IMR-90 (cell line): ENCODE results near the gene RFTN1. TPM values are rescaled to one million over a fixed set of nuclear protein-coding genes. Genes with fewer than 3 reads are reported as not detected.

Experiments used
- ATAC-seq: fragments of 200-7000 bp; cut with Tn5 transposase; 2 replicates; pipeline ENCODE4 v1.9.1; 2020; ENCODE audit warnings: low read depth, mild to moderate bottlenecking, moderate library complexity
- BruUV-seq: library from RNA; stranded (reverse); fragments of 400-500 nt; replicated peaks from 2 replicates; lab custom pipeline; 2021; lab: Mats Ljungman, UMichigan
- CTCF ChIA-PET: fragments of 300-600 bp; formaldehyde crosslinking; extraction: SDS; loops from one replicate; lab custom pipeline; 2021; ENCODE audit warnings: antibody characterized with exemption; lab: Yijun Ruan, JAX
- POLR2A ChIA-PET: fragments of 300-600 bp; sonication (Branson Sonifier 250); formaldehyde crosslinking; loops from one replicate; lab custom pipeline; 2022; ENCODE audit warnings: antibody characterized with exemption; ENCODE audit not compliant: unreplicated experiment; lab: Charles Lee
- DNase-seq: peaks from one replicate; pipeline ENCODE4 v3.0.0; 2013
- H2AFZ ChIP-seq: replicated peaks from 2 replicates; pipeline ENCODE3; 2013; ENCODE audit warnings: low read length, mild to moderate bottlenecking; ENCODE audit not compliant: poor library complexity
- H2AK5ac ChIP-seq: 2 replicates; pipeline ENCODE4 v1.6.1; 2013; ENCODE audit warnings: low read depth, low read length, inconsistent platforms
- H2AK9ac ChIP-seq: replicated peaks from 2 replicates; pipeline ENCODE3; 2013; ENCODE audit warnings: mild to moderate bottlenecking, low read depth, low read length, moderate library complexity; ENCODE audit not compliant: poor library complexity
- H2BK120ac ChIP-seq: 2 replicates; pipeline ENCODE4 v1.6.1; 2013; ENCODE audit warnings: low read depth, low read length, inconsistent platforms
- H2BK15ac ChIP-seq: 3 replicates; pipeline ENCODE4 v1.6.1; 2013; ENCODE audit warnings: low read depth, low read length, inconsistent platforms
- H2BK20ac ChIP-seq: 2 replicates; pipeline ENCODE4 v1.6.1; 2013; ENCODE audit warnings: low read depth, mild to moderate bottlenecking, inconsistent platforms, low read length, moderate library complexity
- H2BK5ac ChIP-seq: 2 replicates; pipeline ENCODE4 v1.6.1; 2013; ENCODE audit warnings: mild to moderate bottlenecking, low read depth, low read length, inconsistent platforms; ENCODE audit not compliant: poor library complexity, severe bottlenecking
- H3K14ac ChIP-seq: replicated peaks from 2 replicates; pipeline ENCODE4 v1.6.1; 2013; ENCODE audit warnings: low read depth, low read length, inconsistent platforms
- H3K18ac ChIP-seq: 2 replicates; pipeline ENCODE4 v1.6.1; 2013; ENCODE audit warnings: low read depth, low read length, control low read depth
- H3K23ac ChIP-seq: 2 replicates; pipeline ENCODE4 v1.6.1; 2013; ENCODE audit warnings: low read depth, low read length, inconsistent platforms
- H3K27ac ChIP-seq: 2 replicates; pipeline ENCODE4 v1.5.1; 2013; ENCODE audit warnings: mild to moderate bottlenecking, control low read depth, low read length; ENCODE audit not compliant: insufficient read depth
- H3K27me3 ChIP-seq: 2 replicates; pipeline ENCODE4 v1.6.1; 2013; ENCODE audit warnings: low read length; ENCODE audit not compliant: control insufficient read depth, insufficient read depth
- H3K36me3 ChIP-seq: 2 replicates; pipeline ENCODE4 v1.6.1; 2013; ENCODE audit warnings: low read length, mixed read lengths; ENCODE audit not compliant: control insufficient read depth, insufficient read depth
- H3K4ac ChIP-seq: 2 replicates; pipeline ENCODE4 v1.6.1; 2013; ENCODE audit warnings: low read depth, low read length, inconsistent platforms
- H3K4me1 ChIP-seq: 2 replicates; pipeline ENCODE4 v1.6.1; 2013; ENCODE audit warnings: low read length, mixed read lengths; ENCODE audit not compliant: control insufficient read depth, insufficient read depth
- H3K4me2 ChIP-seq: 2 replicates; pipeline ENCODE4 v1.6.1; 2013; ENCODE audit warnings: low read depth, mild to moderate bottlenecking, control low read depth, low read length, moderate library complexity
- H3K4me3 ChIP-seq: 2 replicates; pipeline ENCODE4 v1.5.1; 2013; ENCODE audit warnings: low read depth, mild to moderate bottlenecking, control low read depth, low read length, moderate library complexity; ENCODE audit not compliant: insufficient read depth
- H3K56ac ChIP-seq: 2 replicates; pipeline ENCODE4 v1.6.1; 2013; ENCODE audit warnings: low read length, inconsistent platforms; ENCODE audit not compliant: insufficient read depth; ENCODE audit errors: extremely low read depth
- H3K79me1 ChIP-seq, 2 experiments: 2 replicates each; pipeline ENCODE4 v1.6.1; 2013; ENCODE audit warnings: low read length in 2 of 2, inconsistent platforms in 1 of 2, low read depth in 1 of 2
- H3K9ac ChIP-seq: 2 replicates; pipeline ENCODE4 v1.6.1; 2013; ENCODE audit warnings: low read depth, low read length, control low read depth
- H3K9me1 ChIP-seq: 2 replicates; pipeline ENCODE4 v1.6.1; 2013; ENCODE audit warnings: low read length, inconsistent platforms; ENCODE audit not compliant: insufficient read depth
- H3K9me3 ChIP-seq: 2 replicates; pipeline ENCODE4 v1.6.1; 2013; ENCODE audit warnings: low read length; ENCODE audit not compliant: control insufficient read depth, insufficient read depth
- H4K20me1 ChIP-seq: 2 replicates; pipeline ENCODE4 v1.6.1; 2013; ENCODE audit warnings: low read length, inconsistent platforms; ENCODE audit not compliant: insufficient read depth
- H4K5ac ChIP-seq: 2 replicates; pipeline ENCODE4 v1.6.1; 2013; ENCODE audit warnings: mild to moderate bottlenecking, low read depth, low read length, control low read depth
- H4K8ac ChIP-seq, 2 experiments: 2 replicates each; pipeline ENCODE4 v1.6.1; 2013; ENCODE audit warnings: low read depth in 2 of 2, low read length in 2 of 2, control low read depth in 1 of 2, inconsistent platforms in 1 of 2
- H4K91ac ChIP-seq: 2 replicates; pipeline ENCODE4 v1.6.1; 2013; ENCODE audit warnings: low read depth, low read length, inconsistent platforms; ENCODE audit not compliant: insufficient read depth
- BHLHE40 ChIP-seq: fragments of 150-350 bp; IDR thresholded peaks from 2 replicates; pipeline ENCODE4 v1.6.1; 2016; ENCODE audit warnings: mild to moderate bottlenecking, low read depth, low read length
- CHD1 ChIP-seq: IDR thresholded peaks from 2 replicates; pipeline ENCODE4 v1.6.1; 2012; ENCODE audit warnings: low read depth, low read length, improper control_type of control experiment
- FOS ChIP-seq: fragments of 150-350 bp; IDR thresholded peaks from 2 replicates; pipeline ENCODE4 v1.6.1; 2016; ENCODE audit warnings: low read depth, low read length
- MAZ ChIP-seq: IDR thresholded peaks from 2 replicates; pipeline ENCODE4 v1.6.1; 2012; ENCODE audit warnings: low read depth, mild to moderate bottlenecking, low read length, improper control_type of control experiment, moderate library complexity, borderline replicate concordance
- POLR2A ChIP-seq: IDR thresholded peaks from 2 replicates; pipeline ENCODE4 v1.6.1; 2012; ENCODE audit warnings: mild to moderate bottlenecking, low read depth, low read length
- RAD21 ChIP-seq: IDR thresholded peaks from 2 replicates; pipeline ENCODE4 v1.6.1; 2012; ENCODE audit warnings: low read length, improper control_type of control experiment
- RCOR1 ChIP-seq: IDR thresholded peaks from 2 replicates; pipeline ENCODE4 v1.6.1; 2012; ENCODE audit warnings: mild to moderate bottlenecking, low read length, improper control_type of control experiment; ENCODE audit not compliant: insufficient replicate concordance
- RFX5 ChIP-seq: IDR thresholded peaks from 2 replicates; pipeline ENCODE4 v1.8.0; 2012; ENCODE audit warnings: low read depth, mild to moderate bottlenecking, low read length, moderate library complexity
- SMC3 ChIP-seq: fragments of 150-350 bp; IDR thresholded peaks from 2 replicates; pipeline ENCODE4 v1.6.1; 2016; ENCODE audit warnings: low read depth, mild to moderate bottlenecking, antibody characterized with exemption, low read length, moderate library complexity
- WGBS, 2 experiments: methylation state at CpG; one replicate each; pipeline versions ENCODE4 v1.1.5 to v1.1.7; 2013; ENCODE audit warnings: missing lambda C conversion rate in 2 of 2; ENCODE audit not compliant: insufficient read length in 1 of 2; ENCODE audit errors: extremely low coverage in 2 of 2; 5-methylcytosine and 5-hydroxymethylcytosine counted together
- dilution Hi-C: fragments of 300-500 bp; cut with HindIII; formaldehyde crosslinking; loops from one replicate; pipeline ENCODE4 v1.14.3; 2018; ENCODE audit warnings: low sequenced_read_pairs; ENCODE audit not compliant: unreplicated experiment
- in situ Hi-C: fragments of 300-500 bp; cut with MboI; formaldehyde crosslinking; loops from 3 replicates; pipeline ENCODE4 v1.14.3; 2019; ENCODE audit warnings: low sequenced_read_pairs, inconsistent platforms, mixed read lengths
- intact Hi-C: fragments of 100-400 bp; cut with micrococcal nuclease; formaldehyde crosslinking; loops from 2 replicates; pipeline ENCODE4 v1.10.0; 2022
- polyA plus RNA-seq, 3 experiments: library from polyadenylated mRNA; depleted of rRNA; stranded (reverse); fragments of >200 nt; gene quantifications; 2 replicates each; pipeline ENCODE4 v1.2.3, GENCODE V29; 2012; ENCODE audit warnings: low replicate concordance in 1 of 3
- total RNA-seq: library from RNA; depleted of rRNA; stranded (reverse); fragments of >200 nt; gene quantifications from 2 replicates; pipeline ENCODE4 v1.2.3, GENCODE V29; 2012
- TF ChIP-seq, protein P1 (sequence below): fragments of 150-350 bp; IDR thresholded peaks from 2 replicates; pipeline ENCODE4 v1.6.1; 2016; ENCODE audit warnings: low read depth, mild to moderate bottlenecking, low read length, moderate library complexity, borderline replicate concordance
- TF ChIP-seq, protein P2 (sequence below): conservative IDR thresholded peaks from 2 replicates; pipeline ENCODE4 v1.5.1; 2012; ENCODE audit warnings: mild to moderate bottlenecking, low read depth, low read length, improper control_type of control experiment
- TF ChIP-seq, protein P3 (sequence below): fragments of 150-350 bp; IDR thresholded peaks from 2 replicates; pipeline ENCODE4 v1.6.1; 2017; ENCODE audit warnings: mild to moderate bottlenecking, antibody characterized with exemption, low read length, low read depth

RFTN1 gene
- total and polyA plus RNA-seq, 2 of the 4 experiments (the other 2 are of a cell fraction) = 45.0 to 52.0 TPM

DNA sequence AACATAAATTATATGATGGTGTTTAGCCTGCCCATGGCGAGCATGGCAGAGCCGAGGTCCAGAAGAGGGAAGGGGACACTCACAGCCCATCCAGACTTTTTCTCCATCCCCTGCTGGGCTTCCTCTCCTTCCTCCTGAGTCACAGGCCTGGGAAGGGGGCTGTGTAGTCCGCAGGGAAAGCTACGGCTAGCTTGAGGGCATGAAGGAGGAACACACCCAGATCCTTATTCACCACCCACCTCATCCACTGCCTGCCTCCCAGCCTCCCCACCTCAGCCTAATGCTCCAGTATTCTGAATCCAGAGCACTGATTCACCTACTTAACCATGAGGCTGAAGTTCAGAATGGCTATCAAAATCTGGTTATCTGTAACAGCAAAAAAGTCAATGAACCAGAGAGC is 150.7 kb downstream of the RFTN1 start:
- Histone ChIP-seq H3K36me3 (peaks cover 36% of the 10 kb centered on the region), H2BK5ac (no peak overlapping the region), H3K4me1 (no peaks in the 10 kb centered on the region), H4K8ac (no peak overlapping the region), H4K5ac (no peak overlapping the region), H3K9me3 (no peaks in the 10 kb centered on the region), H3K9me1 (peaks cover 15% of the 10 kb centered on the region), H4K91ac (no peak overlapping the region), H2BK15ac (no peak overlapping the region), H2BK20ac (no peak overlapping the region), H3K14ac (no peak overlapping the region), H3K79me1 (peaks cover 13 to 48% of the 10 kb centered on the region in 2 experiments), H3K4me2 (no peak overlapping the region), H3K4me3 (no peak overlapping the region), H2AFZ (no peak overlapping the region), H2AK9ac (no peak overlapping the region), H3K23ac (no peak overlapping the region), H3K56ac (no peak overlapping the region), H2BK120ac (no peak overlapping the region), H3K18ac (no peak overlapping the region), H3K4ac (no peak overlapping the region), H3K27me3 (no peaks in the 10 kb centered on the region), H3K27ac (no peak overlapping the region), H3K9ac (no peak overlapping the region), H2AK5ac (no peak overlapping the region), H4K20me1 (no peaks in the 10 kb centered on the region; the same call in 1 of the 2 replicates)
- TF ChIP-seq CHD1 = no peak
- TF ChIP-seq SMC3 = no peak
- TF ChIP-seq, protein P1, sequence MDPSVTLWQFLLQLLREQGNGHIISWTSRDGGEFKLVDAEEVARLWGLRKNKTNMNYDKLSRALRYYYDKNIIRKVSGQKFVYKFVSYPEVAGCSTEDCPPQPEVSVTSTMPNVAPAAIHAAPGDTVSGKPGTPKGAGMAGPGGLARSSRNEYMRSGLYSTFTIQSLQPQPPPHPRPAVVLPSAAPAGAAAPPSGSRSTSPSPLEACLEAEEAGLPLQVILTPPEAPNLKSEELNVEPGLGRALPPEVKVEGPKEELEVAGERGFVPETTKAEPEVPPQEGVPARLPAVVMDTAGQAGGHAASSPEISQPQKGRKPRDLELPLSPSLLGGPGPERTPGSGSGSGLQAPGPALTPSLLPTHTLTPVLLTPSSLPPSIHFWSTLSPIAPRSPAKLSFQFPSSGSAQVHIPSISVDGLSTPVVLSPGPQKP = no peak
- no peak for TF ChIP-seq BHLHE40
- no peak for TF ChIP-seq RCOR1
- TF ChIP-seq RAD21 = no peak
- TF ChIP-seq POLR2A = no peak
- TF ChIP-seq RFX5 = no peak
- TF ChIP-seq, protein P2, sequence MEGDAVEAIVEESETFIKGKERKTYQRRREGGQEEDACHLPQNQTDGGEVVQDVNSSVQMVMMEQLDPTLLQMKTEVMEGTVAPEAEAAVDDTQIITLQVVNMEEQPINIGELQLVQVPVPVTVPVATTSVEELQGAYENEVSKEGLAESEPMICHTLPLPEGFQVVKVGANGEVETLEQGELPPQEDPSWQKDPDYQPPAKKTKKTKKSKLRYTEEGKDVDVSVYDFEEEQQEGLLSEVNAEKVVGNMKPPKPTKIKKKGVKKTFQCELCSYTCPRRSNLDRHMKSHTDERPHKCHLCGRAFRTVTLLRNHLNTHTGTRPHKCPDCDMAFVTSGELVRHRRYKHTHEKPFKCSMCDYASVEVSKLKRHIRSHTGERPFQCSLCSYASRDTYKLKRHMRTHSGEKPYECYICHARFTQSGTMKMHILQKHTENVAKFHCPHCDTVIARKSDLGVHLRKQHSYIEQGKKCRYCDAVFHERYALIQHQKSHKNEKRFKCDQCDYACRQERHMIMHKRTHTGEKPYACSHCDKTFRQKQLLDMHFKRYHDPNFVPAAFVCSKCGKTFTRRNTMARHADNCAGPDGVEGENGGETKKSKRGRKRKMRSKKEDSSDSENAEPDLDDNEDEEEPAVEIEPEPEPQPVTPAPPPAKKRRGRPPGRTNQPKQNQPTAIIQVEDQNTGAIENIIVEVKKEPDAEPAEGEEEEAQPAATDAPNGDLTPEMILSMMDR = no peak
- TF ChIP-seq FOS = no peak
- TF ChIP-seq, protein P3, sequence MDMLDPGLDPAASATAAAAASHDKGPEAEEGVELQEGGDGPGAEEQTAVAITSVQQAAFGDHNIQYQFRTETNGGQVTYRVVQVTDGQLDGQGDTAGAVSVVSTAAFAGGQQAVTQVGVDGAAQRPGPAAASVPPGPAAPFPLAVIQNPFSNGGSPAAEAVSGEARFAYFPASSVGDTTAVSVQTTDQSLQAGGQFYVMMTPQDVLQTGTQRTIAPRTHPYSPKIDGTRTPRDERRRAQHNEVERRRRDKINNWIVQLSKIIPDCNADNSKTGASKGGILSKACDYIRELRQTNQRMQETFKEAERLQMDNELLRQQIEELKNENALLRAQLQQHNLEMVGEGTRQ = no peak
- no peak for TF ChIP-seq MAZ
- dilution Hi-C loops = no loop called here
- ChIA-PET CTCF (no interaction called here), POLR2A (no interaction called here)
- DNase-seq (peak; percentile 45), ATAC-seq (no peak)
- no CpG with 5 or more reads among the region's 4 CpGs for WGBS, 2 experiments
- no TSS peak for BruUV-seq
- intact Hi-C loops = no loop called here
- in situ Hi-C loops = no loop called here
